SK-N-SH treated with all-trans-retinoic acid at 6 μM for 48 hours (cell line): ENCODE measurements around the gene ARHGEF25.
"Not testable (repeated sequence)": the region's sequence is repeated elsewhere in the genome, so short reads cannot be mapped to it uniquely, and the experiment has no call there.

Experiments used
- GLIS3 ChIP-seq: fragments of 250-450 bp; sonication (Bioruptor Pico); IDR thresholded peaks from 2 replicates; pipeline ENCODE4 v1.5.0; 2020; ENCODE audit warnings: mild to moderate bottlenecking, moderate library complexity
- ISL1 ChIP-seq: fragments of 250-450 bp; sonication (Bioruptor Pico); IDR thresholded peaks from 2 replicates; pipeline ENCODE4 v2.1.2; 2022; ENCODE audit warnings: mild to moderate bottlenecking, moderate library complexity
- RARB ChIP-seq: fragments of 250-450 bp; sonication (Bioruptor Pico); IDR thresholded peaks from 2 replicates; pipeline ENCODE4 v1.8.0; 2021; ENCODE audit warnings: mild to moderate bottlenecking, moderate library complexity
- SNAI2 ChIP-seq: fragments of 250-450 bp; sonication (Bioruptor Pico); IDR thresholded peaks from 2 replicates; pipeline ENCODE4 v1.5.0; 2020; ENCODE audit warnings: mild to moderate bottlenecking, moderate library complexity
- TOX ChIP-seq: fragments of 250-450 bp; sonication (Bioruptor Pico); IDR thresholded peaks from 2 replicates; pipeline ENCODE4 v1.8.0; 2021; ENCODE audit warnings: mild to moderate bottlenecking, moderate library complexity, borderline replicate concordance
- ZC3H10 ChIP-seq: fragments of 250-450 bp; sonication (Bioruptor Pico); IDR thresholded peaks from 2 replicates; pipeline ENCODE4 v1.5.1; 2021; ENCODE audit warnings: mild to moderate bottlenecking, moderate library complexity
- ZFP3 ChIP-seq: fragments of 250-450 bp; sonication (Bioruptor Pico); IDR thresholded peaks from 2 replicates; pipeline ENCODE4 v1.5.0; 2020; ENCODE audit warnings: mild to moderate bottlenecking, moderate library complexity
- ZNF565 ChIP-seq: fragments of 450-650 bp; formaldehyde crosslinking; conservative IDR thresholded peaks from 2 replicates; pipeline ENCODE4 v1.5.0; 2020; ENCODE audit warnings: low read depth, mild to moderate bottlenecking, moderate library complexity
- TF ChIP-seq, protein P1 (sequence below): fragments of 250-450 bp; sonication (Bioruptor Pico); IDR thresholded peaks from 2 replicates; pipeline ENCODE4 v1.5.1; 2020; ENCODE audit warnings: low read depth, mild to moderate bottlenecking, moderate library complexity
- TF ChIP-seq, protein P2 (sequence below): fragments of 250-450 bp; sonication (Bioruptor Pico); IDR thresholded peaks from 2 replicates; pipeline ENCODE4 v1.8.0; 2020; ENCODE audit warnings: mild to moderate bottlenecking, moderate library complexity, borderline replicate concordance
- TF ChIP-seq, protein P3 (sequence below): fragments of 250-450 bp; sonication (Bioruptor Pico); IDR thresholded peaks from 2 replicates; pipeline ENCODE4 v1.5.0; 2020; ENCODE audit warnings: mild to moderate bottlenecking, moderate library complexity

DNA sequence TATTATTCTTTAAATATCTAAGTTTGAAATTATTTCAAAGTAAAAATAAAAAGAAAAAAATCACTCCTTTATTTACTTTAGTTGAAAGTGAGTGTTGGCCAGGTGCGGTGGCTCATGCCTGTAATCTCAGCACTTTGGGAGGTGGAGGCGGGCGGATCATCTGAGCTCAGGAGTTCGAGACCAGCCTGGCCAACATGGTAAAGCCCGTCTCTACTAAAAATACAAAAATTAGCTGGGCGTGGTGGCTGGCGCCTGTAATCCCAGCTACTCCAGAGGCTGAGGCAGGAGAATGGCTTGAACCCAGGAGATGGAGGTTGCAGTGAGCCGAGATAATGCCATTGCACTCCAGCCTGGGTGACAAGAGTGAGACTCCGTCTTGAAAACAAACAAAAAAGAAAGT lies 25.5 kb downstream of the ARHGEF25 start:
- not testable (repeated sequence) for TF ChIP-seq TOX (CRISPR knock-in tag); ZFP3 (CRISPR knock-in tag); ISL1; ZC3H10 (CRISPR knock-in tag); RARB; SNAI2 (CRISPR knock-in tag); ZNF565 (CRISPR knock-in tag); GLIS3 (CRISPR knock-in tag)
- TF ChIP-seq, protein P1, sequence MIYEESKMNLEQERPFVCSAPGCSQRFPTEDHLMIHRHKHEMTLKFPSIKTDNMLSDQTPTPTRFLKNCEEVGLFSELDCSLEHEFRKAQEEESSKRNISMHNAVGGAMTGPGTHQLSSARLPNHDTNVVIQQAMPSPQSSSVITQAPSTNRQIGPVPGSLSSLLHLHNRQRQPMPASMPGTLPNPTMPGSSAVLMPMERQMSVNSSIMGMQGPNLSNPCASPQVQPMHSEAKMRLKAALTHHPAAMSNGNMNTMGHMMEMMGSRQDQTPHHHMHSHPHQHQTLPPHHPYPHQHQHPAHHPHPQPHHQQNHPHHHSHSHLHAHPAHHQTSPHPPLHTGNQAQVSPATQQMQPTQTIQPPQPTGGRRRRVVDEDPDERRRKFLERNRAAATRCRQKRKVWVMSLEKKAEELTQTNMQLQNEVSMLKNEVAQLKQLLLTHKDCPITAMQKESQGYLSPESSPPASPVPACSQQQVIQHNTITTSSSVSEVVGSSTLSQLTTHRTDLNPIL (CRISPR knock-in tag), result not testable (repeated sequence)
- TF ChIP-seq, protein P2, sequence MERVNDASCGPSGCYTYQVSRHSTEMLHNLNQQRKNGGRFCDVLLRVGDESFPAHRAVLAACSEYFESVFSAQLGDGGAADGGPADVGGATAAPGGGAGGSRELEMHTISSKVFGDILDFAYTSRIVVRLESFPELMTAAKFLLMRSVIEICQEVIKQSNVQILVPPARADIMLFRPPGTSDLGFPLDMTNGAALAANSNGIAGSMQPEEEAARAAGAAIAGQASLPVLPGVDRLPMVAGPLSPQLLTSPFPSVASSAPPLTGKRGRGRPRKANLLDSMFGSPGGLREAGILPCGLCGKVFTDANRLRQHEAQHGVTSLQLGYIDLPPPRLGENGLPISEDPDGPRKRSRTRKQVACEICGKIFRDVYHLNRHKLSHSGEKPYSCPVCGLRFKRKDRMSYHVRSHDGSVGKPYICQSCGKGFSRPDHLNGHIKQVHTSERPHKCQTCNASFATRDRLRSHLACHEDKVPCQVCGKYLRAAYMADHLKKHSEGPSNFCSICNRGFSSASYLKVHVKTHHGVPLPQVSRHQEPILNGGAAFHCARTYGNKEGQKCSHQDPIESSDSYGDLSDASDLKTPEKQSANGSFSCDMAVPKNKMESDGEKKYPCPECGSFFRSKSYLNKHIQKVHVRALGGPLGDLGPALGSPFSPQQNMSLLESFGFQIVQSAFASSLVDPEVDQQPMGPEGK (CRISPR knock-in tag), result not testable (repeated sequence)
- TF ChIP-seq, protein P3, sequence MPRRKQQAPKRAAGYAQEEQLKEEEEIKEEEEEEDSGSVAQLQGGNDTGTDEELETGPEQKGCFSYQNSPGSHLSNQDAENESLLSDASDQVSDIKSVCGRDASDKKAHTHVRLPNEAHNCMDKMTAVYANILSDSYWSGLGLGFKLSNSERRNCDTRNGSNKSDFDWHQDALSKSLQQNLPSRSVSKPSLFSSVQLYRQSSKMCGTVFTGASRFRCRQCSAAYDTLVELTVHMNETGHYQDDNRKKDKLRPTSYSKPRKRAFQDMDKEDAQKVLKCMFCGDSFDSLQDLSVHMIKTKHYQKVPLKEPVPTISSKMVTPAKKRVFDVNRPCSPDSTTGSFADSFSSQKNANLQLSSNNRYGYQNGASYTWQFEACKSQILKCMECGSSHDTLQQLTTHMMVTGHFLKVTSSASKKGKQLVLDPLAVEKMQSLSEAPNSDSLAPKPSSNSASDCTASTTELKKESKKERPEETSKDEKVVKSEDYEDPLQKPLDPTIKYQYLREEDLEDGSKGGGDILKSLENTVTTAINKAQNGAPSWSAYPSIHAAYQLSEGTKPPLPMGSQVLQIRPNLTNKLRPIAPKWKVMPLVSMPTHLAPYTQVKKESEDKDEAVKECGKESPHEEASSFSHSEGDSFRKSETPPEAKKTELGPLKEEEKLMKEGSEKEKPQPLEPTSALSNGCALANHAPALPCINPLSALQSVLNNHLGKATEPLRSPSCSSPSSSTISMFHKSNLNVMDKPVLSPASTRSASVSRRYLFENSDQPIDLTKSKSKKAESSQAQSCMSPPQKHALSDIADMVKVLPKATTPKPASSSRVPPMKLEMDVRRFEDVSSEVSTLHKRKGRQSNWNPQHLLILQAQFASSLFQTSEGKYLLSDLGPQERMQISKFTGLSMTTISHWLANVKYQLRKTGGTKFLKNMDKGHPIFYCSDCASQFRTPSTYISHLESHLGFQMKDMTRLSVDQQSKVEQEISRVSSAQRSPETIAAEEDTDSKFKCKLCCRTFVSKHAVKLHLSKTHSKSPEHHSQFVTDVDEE (CRISPR knock-in tag), result not testable (repeated sequence)
